CD14-positive monocyte (primary cell): ENCODE results near the gene SPEN. TPM values are rescaled to one million over a fixed set of nuclear protein-coding genes. Genes with fewer than 3 reads are reported as not detected.

Experiments
- DNase-seq, 3 donors: peaks; one replicate each; pipeline ENCODE4 v3.0.0-alpha.2; 2011 to 2022
- H2AFZ ChIP-seq: 2 replicates; pipeline ENCODE4 v1.6.0; 2012; ENCODE audit warnings: mild to moderate bottlenecking, low read depth, low read length, inconsistent platforms; ENCODE audit not compliant: insufficient read depth, poor library complexity, severe bottlenecking
- H3K27ac ChIP-seq, 2 donors: 1 replicate in 1 of 2; 2 replicates in 1 of 2; pipeline ENCODE4 v1.5.1; 2012 to 2013; ENCODE audit warnings: low read length in 2 of 2, control low read depth in 1 of 2, inconsistent platforms in 1 of 2, low read depth in 1 of 2, mild to moderate bottlenecking in 1 of 2
- H3K27me3 ChIP-seq, 2 donors: one replicate each; pipeline versions ENCODE4 v1.6.0 to v1.6.1; 2011 to 2013; ENCODE audit warnings: low read length in 2 of 2; ENCODE audit not compliant: control insufficient read depth in 2 of 2, insufficient read depth in 2 of 2
- H3K36me3 ChIP-seq, 2 donors: replicated peaks in 1 of 2; 1 replicate in 1 of 2; 2 replicates in 1 of 2; pipeline versions ENCODE4 v1.5.1 to v1.6.1; 2012 to 2013; ENCODE audit warnings: low read length in 2 of 2, control low read depth in 1 of 2, inconsistent platforms in 1 of 2, mild to moderate bottlenecking in 1 of 2; ENCODE audit not compliant: insufficient read depth in 2 of 2, control insufficient read depth in 1 of 2
- H3K4me1 ChIP-seq, 2 donors: 1 replicate in 1 of 2; 2 replicates in 1 of 2; pipeline versions ENCODE4 v1.5.1 to v1.6.1; 2012 to 2013; ENCODE audit warnings: low read length in 2 of 2, control low read depth in 1 of 2, inconsistent platforms in 1 of 2, mild to moderate bottlenecking in 1 of 2, moderate library complexity in 1 of 2; ENCODE audit not compliant: insufficient read depth in 2 of 2, control insufficient read depth in 1 of 2
- H3K4me2 ChIP-seq: replicated peaks from 2 replicates; pipeline ENCODE3; 2012; ENCODE audit warnings: low read length, moderate library complexity, mild to moderate bottlenecking; ENCODE audit not compliant: poor library complexity, severe bottlenecking; ENCODE audit errors: extremely low read depth
- H3K4me3 ChIP-seq, 3 experiments: fragments of 200-600 bp in 1 of 3; sonication (generic) in 1 of 3; replicated peaks in 1 of 3; 1 replicate in 2 of 3; 2 replicates in 1 of 3; pipeline ENCODE4 v1.5.1; 2011 to 2013; ENCODE audit warnings: low read length in 3 of 3, mild to moderate bottlenecking in 3 of 3, control low read depth in 2 of 3, low read depth in 2 of 3, inconsistent platforms in 1 of 3, moderate library complexity in 1 of 3
- H3K79me2 ChIP-seq: 2 replicates; pipeline ENCODE4 v1.6.0; 2012; ENCODE audit warnings: mild to moderate bottlenecking, control low read depth, inconsistent platforms, low read length, moderate library complexity; ENCODE audit not compliant: insufficient read depth
- H3K9ac ChIP-seq: 2 replicates; pipeline ENCODE4 v1.6.0; 2017; ENCODE audit warnings: low read length, mild to moderate bottlenecking; ENCODE audit not compliant: insufficient read depth, poor library complexity, severe bottlenecking
- H3K9me3 ChIP-seq, 2 donors: replicated peaks in 1 of 2; 1 replicate in 1 of 2; 2 replicates in 1 of 2; pipeline versions ENCODE4 v1.5.1 to v1.6.1; 2012 to 2013; ENCODE audit warnings: low read length in 2 of 2, control low read depth in 1 of 2; ENCODE audit not compliant: control insufficient read depth in 1 of 2, insufficient read depth in 1 of 2
- H4K20me1 ChIP-seq: 2 replicates; pipeline ENCODE4 v1.6.0; 2012; ENCODE audit warnings: mild to moderate bottlenecking, low read length, control low read depth, moderate library complexity; ENCODE audit not compliant: insufficient read depth
- H3K27ac Mint-ChIP-seq, 7 donors: one replicate each; pipeline ENCODE4 v1.8.0; 2020; ENCODE audit warnings: mild to moderate bottlenecking in 7 of 7, mixed read lengths in 7 of 7, moderate library complexity in 6 of 7, inconsistent platforms in 2 of 7
- H3K27me3 Mint-ChIP-seq, 3 donors: one replicate each; pipeline ENCODE4 v1.8.0; 2021 to 2022; ENCODE audit warnings: low read depth in 3 of 3, mild to moderate bottlenecking in 3 of 3, mixed read lengths in 3 of 3, moderate library complexity in 3 of 3, inconsistent platforms in 1 of 3
- H3K36me3 Mint-ChIP-seq, 2 donors: one replicate each; pipeline ENCODE4 v1.8.0; 2020; ENCODE audit warnings: mixed read lengths in 2 of 2, inconsistent platforms in 1 of 2, mild to moderate bottlenecking in 1 of 2
- H3K4me1 Mint-ChIP-seq: one replicate; pipeline ENCODE4 v1.8.0; 2020; ENCODE audit warnings: mild to moderate bottlenecking, mixed read lengths
- H3K4me3 Mint-ChIP-seq, 2 donors: one replicate each; pipeline ENCODE4 v1.8.0; 2020; ENCODE audit warnings: mild to moderate bottlenecking in 2 of 2, mixed read lengths in 2 of 2, moderate library complexity in 1 of 2
- H3K9me3 Mint-ChIP-seq, 7 donors: one replicate each; pipeline ENCODE4 v1.8.0; 2020 to 2022; ENCODE audit warnings: mixed read lengths in 7 of 7, mild to moderate bottlenecking in 6 of 7, moderate library complexity in 6 of 7, inconsistent platforms in 2 of 7
- CTCF ChIP-seq: fragments of 200-600 bp; IDR thresholded peaks from one replicate; pipeline ENCODE4 v1.8.0; 2022; ENCODE audit warnings: antibody characterized with exemption, mild to moderate bottlenecking
- WGBS: methylation state at CpG from one replicate; pipeline ENCODE4 v1.1.5; 2013; ENCODE audit warnings: missing lambda C conversion rate; ENCODE audit not compliant: insufficient coverage; 5-methylcytosine and 5-hydroxymethylcytosine counted together
- intact Hi-C, 2 donors: fragments of 100-400 bp; cut with micrococcal nuclease; formaldehyde crosslinking; loops; one replicate each; pipeline versions ENCODE4 v1.15.0 to v1.15.1; 2023
- polyA plus RNA-seq, 3 donors: library from polyadenylated mRNA; depleted of rRNA in 1 of 3; unstranded in 2 of 3; stranded (reverse) in 1 of 3; fragments of 300-500 nt in 2 of 3; fragments of >200 nt in 1 of 3; fragmentation: Illumina TruSeq in 2 of 3; gene quantifications; 1 replicate in 2 of 3; 2 replicates in 1 of 3; pipeline ENCODE4 v1.2.3, GENCODE V29; 2012 to 2021

SPEN gene
- polyA plus RNA-seq, 3 donors = 3.1 to 30.9 (median 6.1) TPM

GRCh38 chr1:15960808-15961207, 113.3 kb downstream of the SPEN start:
- 96% methylated on average over 3 of the region's 5 CpGs for WGBS
- Mint-ChIP-seq H3K4me3 (no peak overlapping the region), H3K9me3 (peaks cover 0 to 1% (median 0%) of the 10 kb centered on the region in 7 donors), H3K36me3 (peaks cover 38 to 63% of the 10 kb centered on the region in 2 donors), H3K27ac (peak overlapping the region in 1 of 7 donors; percentile 54), H3K27me3 (peaks cover 0 to 2% (median 0%) of the 10 kb centered on the region in 3 donors), H3K4me1 (peaks cover 38% of the 10 kb centered on the region)
- intact Hi-C loops = no loop called here
- Histone ChIP-seq H3K9ac (no peak overlapping the region), H3K4me1 (peaks cover 22 to 42% of the 10 kb centered on the region in 2 donors), H3K36me3 (peaks cover 17 to 28% of the 10 kb centered on the region in 2 donors), H2AFZ (no peak overlapping the region), H3K27me3 (no peaks in the 10 kb centered on the region), H3K27ac (no peak overlapping the region), H3K9me3 (no peaks in the 10 kb centered on the region), H3K4me2 (no peak overlapping the region), H3K4me3 (no peak overlapping the region), H4K20me1 (peaks cover 82% of the 10 kb centered on the region), H3K79me2 (peaks cover 91% of the 10 kb centered on the region)
- DNase-seq = no peak
- TF ChIP-seq CTCF = no peak

- 98% methylated on average over 4 of the region's 11 CpGs for WGBS
- peaks cover 28 to 48% of the 10 kb centered on the region in 2 donors for H3K4me1 ChIP-seq
- no peak overlapping the region for H3K4me2 ChIP-seq
- intact Hi-C loops = no loop called here
- H3K9me3 ChIP-seq = no peaks in the 10 kb centered on the region
- H3K4me3 Mint-ChIP-seq = no peak overlapping the region
- no peak overlapping the region for H3K9ac ChIP-seq
- peaks cover 40 to 63% of the 10 kb centered on the region in 2 donors for H3K36me3 Mint-ChIP-seq
- H4K20me1 ChIP-seq = peaks cover 84% of the 10 kb centered on the region
- no peaks in the 10 kb centered on the region for H3K27me3 ChIP-seq
- no peak for TF ChIP-seq CTCF
- peak overlapping the region in 1 of 7 donors; percentile 22 for H3K27ac Mint-ChIP-seq
- H3K4me3 ChIP-seq = no peak overlapping the region
- H2AFZ ChIP-seq = no peak overlapping the region
- H3K36me3 ChIP-seq = peaks cover 17 to 28% of the 10 kb centered on the region in 2 donors
- H3K4me1 Mint-ChIP-seq = peaks cover 42% of the 10 kb centered on the region
- no peak for DNase-seq
- H3K9me3 Mint-ChIP-seq = peaks cover 0 to 1% (median 0%) of the 10 kb centered on the region in 7 donors
- no peak overlapping the region for H3K27ac ChIP-seq
- peaks cover 0 to 2% (median 0%) of the 10 kb centered on the region in 3 donors for H3K27me3 Mint-ChIP-seq
- H3K79me2 ChIP-seq = peaks cover 84% of the 10 kb centered on the region
Observed at GRCh38 chr1:15961492-15961891, 114.0 kb downstream of the SPEN start.
